ENCODE results near the gene DCUN1D3.
A peak's percentile ranks its signal among the peaks of the same experiment; 100 is the strongest.
"Not testable (repeated sequence)": the region's sequence is repeated elsewhere in the genome, so short reads cannot be mapped to it uniquely, and the experiment has no call there.

The DCUN1D3 gene

GRCh38 chr16:20860995-20861394, 39.2 kb downstream of the DCUN1D3 start:
- DNase-seq, result not testable (repeated sequence)

- DNase-seq, result no peak
Measured at GRCh38 chr16:20860361-20860760, 39.8 kb downstream of the DCUN1D3 start.

- no peak for DNase-seq
Measured at GRCh38 chr16:20859699-20860098, 40.5 kb downstream of the DCUN1D3 start.

DNA sequence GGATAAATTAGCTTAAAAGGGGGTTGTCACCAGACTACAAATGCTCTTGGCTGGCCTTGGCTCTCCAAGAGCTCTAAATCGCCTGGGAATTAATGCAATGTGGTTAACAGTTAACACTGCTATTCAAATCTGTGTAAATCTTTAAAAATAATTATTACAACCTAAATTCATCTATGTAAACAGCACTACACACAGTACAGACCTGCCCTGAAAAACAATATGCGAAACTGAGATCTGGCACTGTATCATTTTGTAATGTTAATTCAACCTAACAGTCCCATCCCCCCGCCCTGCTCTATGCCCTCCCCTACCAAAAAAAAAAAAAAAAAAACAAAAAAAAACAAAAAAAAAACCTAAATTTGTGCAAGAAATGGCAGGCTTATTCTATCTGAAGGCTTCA, 40.9 kb downstream of the DCUN1D3 start:
- no peak for DNase-seq

DNA sequence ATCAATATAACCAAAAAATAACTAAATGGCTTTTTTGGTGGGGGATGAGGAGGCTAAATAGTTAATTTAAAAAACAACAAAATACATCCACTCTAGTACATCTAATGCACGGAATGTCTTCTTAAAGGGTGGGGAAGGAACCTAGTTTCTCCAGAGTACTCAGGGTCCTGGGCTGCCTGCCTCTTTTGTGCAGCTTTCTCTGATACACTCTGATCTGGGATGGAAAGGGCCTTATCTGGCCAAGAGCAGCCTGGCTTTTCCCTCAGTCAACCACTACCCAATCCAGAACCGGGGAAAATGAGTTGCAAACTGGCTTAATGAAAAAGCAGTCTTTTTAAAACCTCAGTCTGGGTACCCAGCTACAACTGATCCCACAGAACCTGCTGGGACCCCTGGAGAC, 42.9 kb downstream of the DCUN1D3 start:
- DNase-seq, result no peak

DNA sequence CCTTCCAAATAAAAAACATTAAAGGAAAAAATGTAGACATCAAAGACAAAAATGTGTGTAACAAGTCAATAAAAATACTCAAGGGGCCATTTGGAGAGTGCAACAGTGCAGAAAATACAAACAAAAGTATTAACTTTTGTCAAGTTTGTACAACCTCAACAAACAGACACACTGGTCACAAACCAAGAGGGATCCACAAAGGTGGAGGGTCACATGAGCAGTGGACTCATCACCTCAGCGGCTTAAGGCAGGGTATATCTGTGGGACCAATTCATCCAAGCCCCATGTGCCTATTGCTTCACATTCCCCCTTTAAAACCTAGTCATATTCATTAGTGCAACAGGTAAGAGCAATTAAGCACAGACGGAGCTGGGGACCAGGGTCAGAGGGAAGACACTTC, 45.2 kb downstream of the DCUN1D3 start:
- no peak for DNase-seq

DNA sequence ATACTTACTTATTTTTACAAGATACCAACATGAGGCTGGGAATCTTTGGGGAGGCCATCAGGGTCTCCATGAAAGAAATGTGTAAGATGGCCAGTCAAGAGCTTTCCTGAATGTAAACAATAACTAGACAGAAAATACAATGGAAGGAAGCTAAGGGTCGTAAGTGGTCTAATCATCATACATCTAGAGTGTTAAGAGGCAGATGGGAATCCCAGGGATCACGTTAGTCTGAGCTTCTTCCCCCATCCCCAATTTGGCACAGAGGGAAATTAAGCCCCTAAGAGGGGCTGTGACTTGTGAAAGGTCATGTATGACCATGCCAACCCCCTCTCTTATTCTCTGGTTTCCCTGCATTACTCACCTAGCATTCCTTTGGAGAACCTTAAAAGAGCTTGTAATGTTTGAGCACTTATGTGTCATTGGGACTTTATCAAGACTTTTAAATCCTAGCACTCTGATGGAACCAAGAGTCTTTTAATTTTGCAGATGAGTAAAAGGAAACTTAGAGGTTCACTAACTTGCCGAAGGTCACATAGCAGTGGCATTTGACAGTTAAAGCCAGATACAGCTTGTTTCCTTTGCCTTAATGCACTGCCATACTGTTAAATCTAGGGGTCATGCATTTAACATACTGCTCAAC, 46.1 kb downstream of the DCUN1D3 start:
- DNase-seq, result no peak

GRCh38 chr16:20853143-20853542, 47.0 kb downstream of the DCUN1D3 start:
- no peak for DNase-seq

DNA sequence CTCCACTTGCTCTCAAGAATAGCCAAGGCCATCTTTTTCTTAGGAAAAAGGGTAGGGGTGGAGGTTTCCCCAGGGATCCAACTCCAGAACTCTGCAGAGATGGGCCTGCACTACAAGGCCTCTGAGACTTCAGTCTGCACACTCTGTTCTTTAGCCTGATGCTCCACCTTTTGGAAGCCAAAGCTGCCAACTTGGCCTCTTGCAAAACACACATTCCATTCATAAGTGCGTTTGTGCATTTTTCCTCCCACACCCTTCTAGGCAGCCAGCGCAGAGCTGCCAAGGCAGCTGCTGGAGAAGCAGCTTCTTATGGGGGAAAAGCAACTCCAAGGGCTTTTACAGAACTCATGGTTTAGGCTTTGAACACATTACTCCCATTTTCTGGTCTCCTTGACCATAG, 48.6 kb downstream of the DCUN1D3 start:
- DNase-seq, result no peak

GRCh38 chr16:20850981-20851380, 49.2 kb downstream of the DCUN1D3 start:
- DNase-seq, result no peak

DNA sequence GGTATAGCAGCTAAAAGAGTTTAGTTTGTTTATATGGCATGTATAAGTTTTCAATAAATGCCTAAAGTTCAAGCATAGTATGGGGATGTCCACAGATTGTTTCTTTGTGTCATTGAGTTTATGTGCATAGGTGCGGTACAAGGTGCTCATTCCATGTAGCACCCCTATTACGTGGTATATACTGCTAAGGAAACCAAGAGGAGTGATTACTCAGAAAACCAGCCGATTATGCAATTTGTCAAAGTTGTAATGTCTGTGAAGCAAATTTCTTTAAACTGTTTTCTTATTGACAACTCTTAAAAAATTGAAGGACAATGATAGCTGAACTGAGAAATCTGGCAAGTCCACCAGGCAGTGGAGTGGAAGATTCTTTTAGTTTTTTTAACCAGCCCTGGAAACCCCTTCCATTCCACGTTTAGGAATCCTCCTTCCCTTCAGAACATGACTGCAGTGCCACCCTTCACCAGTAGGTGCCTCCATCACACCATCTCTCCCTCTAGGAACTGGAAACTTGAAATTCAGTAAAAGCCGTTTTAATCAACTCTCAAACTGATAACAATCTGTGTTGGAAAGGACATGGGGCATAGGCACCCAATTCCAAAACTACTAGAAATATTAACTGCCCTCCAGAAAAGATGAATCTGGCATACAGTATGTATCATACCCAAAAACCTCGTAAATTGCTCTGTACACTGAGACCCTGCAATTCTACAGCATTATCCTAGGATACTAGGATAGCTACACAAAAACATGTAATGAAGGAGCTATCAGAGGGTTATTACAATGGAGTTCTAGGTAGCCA, 50.4 kb downstream of the DCUN1D3 start:
- DNase-seq, result peak; percentile 76

GRCh38 chr16:20847550-20847949, 52.6 kb downstream of the DCUN1D3 start:
- no peak for DNase-seq

GRCh38 chr16:20846551-20846950, 53.6 kb downstream of the DCUN1D3 start:
- DNase-seq, result no peak

DNA sequence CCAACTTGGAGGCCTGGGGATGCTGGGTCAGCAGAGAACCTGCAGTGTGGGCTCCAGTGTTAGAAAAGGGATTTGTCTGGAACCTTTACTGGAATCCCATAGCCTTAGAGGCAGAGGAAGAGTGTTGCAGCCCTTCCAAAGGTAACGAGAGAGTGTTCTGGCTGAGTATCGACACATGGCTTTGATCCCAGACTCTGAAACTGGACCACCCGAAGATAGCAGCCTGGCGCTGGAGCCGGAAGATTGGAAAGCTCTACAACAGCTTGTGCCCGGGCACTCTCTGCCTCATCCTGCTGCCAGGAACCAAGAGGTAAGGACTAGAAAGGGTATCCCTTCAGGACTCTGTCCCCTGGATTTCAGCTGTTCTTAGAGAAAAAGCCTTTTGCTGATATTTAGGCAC, 54.1 kb downstream of the DCUN1D3 start:
- DNase-seq, result no peak

GRCh38 chr16:20844588-20844987, 55.6 kb downstream of the DCUN1D3 start:
- DNase-seq, result peak; percentile 27

DNA sequence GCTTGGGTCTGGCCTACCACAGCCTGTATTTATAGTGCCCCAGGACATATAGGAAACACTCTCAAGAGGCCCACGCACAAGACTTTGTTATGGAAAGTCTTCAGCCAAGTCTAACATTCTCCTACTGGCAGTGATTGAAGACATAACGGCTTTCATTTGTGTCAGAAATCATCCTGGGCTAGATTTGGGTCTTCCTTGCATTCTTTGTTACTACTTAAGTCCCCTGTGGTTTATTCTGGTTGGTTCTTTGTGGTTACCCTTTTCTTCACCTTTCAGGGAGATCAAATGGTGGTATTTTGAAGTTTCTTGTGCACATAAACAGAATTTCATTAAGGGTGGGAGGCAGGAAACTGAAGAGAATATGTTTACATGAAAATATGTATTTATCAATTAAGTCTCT, 56.1 kb downstream of the DCUN1D3 start:
- no peak for DNase-seq

DNA sequence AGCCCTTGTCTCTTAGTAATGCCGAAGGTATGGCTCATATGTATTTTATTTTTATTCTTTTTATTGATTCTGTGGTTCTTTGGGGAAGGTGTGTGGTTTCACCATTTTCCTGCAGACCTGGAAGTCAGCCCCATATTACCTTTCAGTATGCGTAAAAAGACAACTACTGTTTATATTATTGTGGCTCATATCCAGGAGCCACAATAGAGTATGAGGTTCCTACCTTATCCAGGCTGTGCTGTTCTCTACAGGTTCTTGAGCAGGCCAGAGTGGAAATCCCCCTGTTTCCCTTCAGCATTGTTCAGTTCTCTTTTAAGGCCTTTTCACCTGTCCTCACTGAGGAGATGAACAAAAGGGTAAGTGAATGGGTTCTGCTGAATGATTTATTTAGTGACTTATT, 60.7 kb downstream of the DCUN1D3 start:
- DNase-seq, result no peak

- no peak for DNase-seq
Measured at GRCh38 chr16:20838240-20838639, 61.9 kb downstream of the DCUN1D3 start.

DNA sequence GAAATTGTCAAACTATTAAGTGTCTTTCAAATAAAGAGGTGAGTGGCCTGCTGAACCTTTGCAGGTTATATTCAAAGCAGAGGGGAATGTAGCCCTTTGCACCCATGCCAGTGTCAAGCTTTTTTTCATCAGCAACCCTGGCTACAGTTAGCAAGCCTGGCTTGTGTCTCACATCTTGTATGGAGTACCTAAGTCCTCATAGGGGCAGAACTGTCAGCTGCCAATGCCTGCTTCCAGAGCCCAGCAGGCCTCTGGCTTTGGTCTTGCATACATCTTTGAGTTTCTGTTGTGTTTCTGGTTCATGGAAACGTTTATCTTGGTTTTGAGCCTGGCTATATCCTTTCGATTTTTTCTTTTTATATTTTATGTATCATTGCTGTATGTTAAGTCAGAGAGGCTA, 67.1 kb downstream of the DCUN1D3 start:
- no peak for DNase-seq

GRCh38 chr16:20830372-20830771, 69.8 kb downstream of the DCUN1D3 start:
- no peak for DNase-seq

- DNase-seq, result no peak
Measured at GRCh38 chr16:20829536-20829935, 70.6 kb downstream of the DCUN1D3 start.

GRCh38 chr16:20826039-20826566, 74.1 kb downstream of the DCUN1D3 start:
- no peak for DNase-seq

DNA sequence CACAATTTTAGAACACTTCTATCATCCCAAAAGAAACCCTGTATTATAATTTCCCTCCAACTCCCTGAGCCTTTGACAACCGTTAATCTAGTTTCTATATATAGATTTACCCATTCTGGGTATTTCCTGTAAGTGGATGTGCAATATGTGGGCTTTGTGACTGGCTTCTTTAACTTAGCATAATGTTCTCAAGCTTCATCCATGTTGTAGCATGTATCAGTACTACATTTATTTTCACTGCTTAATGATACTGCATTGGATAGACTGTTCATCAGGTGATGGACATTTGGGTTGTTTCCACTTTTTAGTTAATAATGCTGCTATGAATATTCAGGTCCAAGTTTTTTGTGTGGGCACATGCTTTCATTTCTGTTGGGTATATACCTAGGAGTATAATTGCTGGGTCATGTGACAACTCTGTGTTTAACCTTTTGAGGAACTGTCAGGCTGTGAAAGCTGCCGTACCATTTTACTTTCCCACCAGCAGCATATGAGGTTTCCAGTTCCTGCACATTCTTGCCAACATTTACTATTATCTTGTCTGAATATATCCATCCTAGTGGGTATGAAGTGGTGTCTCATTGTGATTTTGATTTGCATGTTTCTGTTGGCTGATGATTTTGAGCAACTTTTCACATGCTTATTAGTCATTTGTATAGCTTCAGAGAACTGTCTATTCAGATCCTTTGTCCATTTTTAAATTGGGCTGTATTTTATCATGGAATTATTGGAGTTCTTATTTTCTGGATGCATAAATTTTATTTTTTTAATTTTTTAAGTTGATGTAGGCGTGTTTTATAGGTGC, 77.4 kb downstream of the DCUN1D3 start:
- DNase-seq, result no peak

GRCh38 chr16:20821682-20822081, 78.5 kb downstream of the DCUN1D3 start:
- no peak for DNase-seq

All from activated CD4-positive, alpha-beta T cell treated with anti-CD3 and anti-CD28 coated beads for 48 hours (primary cell).